Fibroblast of mammary gland (primary cell): ENCODE measurements around the gene ZNF789.

Source experiments
- DNase-seq: peaks from one replicate; pipeline ENCODE4 v3.0.0-alpha.2; 2010; ENCODE audit warnings: low read depth
- H3K4me3 ChIP-seq: 2 replicates; pipeline ENCODE4 v1.5.1; 2011; ENCODE audit warnings: low read depth, mild to moderate bottlenecking, low read length, moderate library complexity; ENCODE audit not compliant: control insufficient read depth
- CTCF ChIP-seq: conservative IDR thresholded peaks from 2 replicates; pipeline ENCODE4 v1.5.1; 2011; ENCODE audit warnings: low read depth, low read length, inconsistent platforms; ENCODE audit not compliant: control insufficient read depth, insufficient read depth

Gene ZNF789

DNA sequence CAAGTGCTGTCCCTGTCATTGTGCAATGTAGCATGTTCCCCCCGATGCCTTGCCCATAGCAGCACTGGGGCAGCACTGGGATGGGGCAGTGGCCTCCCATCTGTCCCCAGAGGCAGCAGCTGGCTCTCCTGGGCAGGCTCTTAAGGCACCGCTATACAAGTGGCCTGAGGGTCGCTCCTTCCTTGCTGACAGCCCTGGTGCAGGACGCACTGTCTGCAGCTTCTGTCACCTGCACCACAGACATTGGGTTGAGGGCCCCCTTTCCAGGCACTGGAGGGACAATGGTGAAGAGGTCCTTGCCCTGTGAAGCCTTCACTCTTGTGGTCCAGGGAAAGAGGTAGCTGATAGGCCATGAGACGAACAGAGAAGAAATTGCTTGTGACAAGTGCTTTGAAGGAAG lies 23.4 kb upstream of the ZNF789 start:
- DNase-seq: no peak
- no peak overlapping the region for H3K4me3 ChIP-seq
- no peak for TF ChIP-seq CTCF

DNA sequence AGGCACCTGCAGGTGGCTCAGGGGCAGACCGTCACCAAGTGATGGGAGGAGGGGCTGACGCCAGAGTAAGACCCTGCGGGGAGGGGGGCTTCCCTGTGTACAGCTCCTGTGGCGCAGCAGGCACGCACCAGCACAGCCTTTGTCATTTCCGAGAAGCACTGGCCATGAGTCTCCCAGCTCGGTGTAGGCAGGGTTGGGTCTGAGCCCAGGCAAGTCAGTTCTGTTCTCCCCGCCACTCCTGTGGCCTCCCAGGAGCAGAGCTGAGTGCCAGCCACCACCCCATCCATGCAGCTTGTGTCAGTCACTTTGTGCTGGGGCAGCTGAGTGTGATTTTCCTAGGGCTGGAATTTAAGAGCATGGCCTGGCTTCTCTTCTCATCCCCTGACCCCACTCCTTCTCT lies 20.8 kb upstream of the ZNF789 start:
- DNase-seq: no peak
- no peak for TF ChIP-seq CTCF
- no peak overlapping the region for H3K4me3 ChIP-seq

DNA sequence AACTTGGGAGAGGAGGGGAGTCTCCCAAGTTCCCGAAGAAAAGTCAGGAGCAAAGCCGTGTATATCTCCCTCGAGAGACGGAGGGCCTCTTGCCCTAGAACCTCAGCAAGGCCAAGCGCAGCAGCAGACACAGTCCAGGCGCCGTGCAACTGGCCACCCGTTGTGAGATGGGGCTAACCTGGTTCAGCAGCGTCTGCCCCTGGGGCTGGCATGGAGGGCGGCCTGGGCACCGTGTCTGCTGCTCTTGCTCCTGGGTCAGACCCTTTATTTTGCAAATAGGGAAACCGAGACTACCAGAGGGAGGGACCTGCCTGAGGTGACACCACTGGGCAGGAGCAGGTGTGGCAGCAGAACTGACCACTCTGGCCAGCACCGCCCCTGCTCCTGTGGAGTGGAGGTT lies 20.1 kb upstream of the ZNF789 start:
- DNase-seq: no peak
- H3K4me3 ChIP-seq: no peak overlapping the region
- no peak for TF ChIP-seq CTCF

GRCh38 chr7:99453105-99453504 lies 19.6 kb upstream of the ZNF789 start:
- H3K4me3 ChIP-seq: no peak overlapping the region
- no peak for DNase-seq
- TF ChIP-seq CTCF: no peak

DNA sequence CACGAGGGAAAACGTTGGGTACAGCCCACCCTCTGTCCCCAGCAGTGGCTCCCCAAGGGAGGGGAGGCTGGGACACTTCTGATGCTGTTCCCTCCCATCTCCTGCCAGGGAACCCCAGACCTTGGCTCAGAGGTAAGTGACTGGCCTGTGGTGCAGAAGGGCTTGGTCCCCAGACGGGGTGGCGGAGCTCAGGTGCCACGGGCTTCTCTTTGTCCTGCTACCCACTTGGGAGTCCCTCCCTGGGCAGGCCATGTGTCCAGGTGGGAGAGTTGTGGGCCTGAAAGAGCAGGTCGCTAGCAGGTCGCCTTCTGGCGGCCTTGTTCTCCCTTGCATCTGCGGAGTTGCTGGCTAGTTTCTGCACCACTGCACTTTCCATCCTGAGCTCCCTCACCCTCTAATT lies 16.8 kb upstream of the ZNF789 start:
- no peak for DNase-seq
- no peak for TF ChIP-seq CTCF
- no peak overlapping the region for H3K4me3 ChIP-seq

DNA sequence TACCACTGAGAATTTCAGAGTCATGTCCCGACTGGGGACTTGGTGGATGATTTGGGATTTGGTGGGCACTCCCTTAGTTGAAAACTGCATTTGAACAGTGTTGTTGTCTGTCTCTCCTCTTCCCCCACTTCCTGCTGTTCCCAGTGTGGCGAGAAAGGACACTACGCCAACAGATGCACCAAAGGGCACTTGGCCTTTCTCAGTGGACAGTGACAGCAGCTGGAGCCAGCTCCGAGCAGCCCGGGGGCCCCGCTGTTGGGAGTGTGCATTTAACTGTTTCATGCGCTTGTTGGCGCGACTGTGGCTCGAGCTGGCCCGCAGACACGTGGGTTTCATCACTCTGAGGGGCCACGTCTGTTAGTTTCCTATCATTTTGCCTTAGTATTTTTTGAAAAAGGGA lies 16.4 kb upstream of the ZNF789 start:
- DNase-seq: no peak
- TF ChIP-seq CTCF: no peak

GRCh38 chr7:99457050-99457649 lies 15.5 kb upstream of the ZNF789 start:
- no peak for TF ChIP-seq CTCF
- no peak for DNase-seq
- H3K4me3 ChIP-seq: no peak overlapping the region

More for the DNA sequence above, 16.4 kb upstream of the ZNF789 start:
- no peak overlapping the region for H3K4me3 ChIP-seq
